Thyroid gland (tissue), 4 donors: ENCODE measurements around the gene TBC1D22A. TPM values are rescaled to one million over a fixed set of nuclear protein-coding genes. Genes with fewer than 3 reads are reported as not detected.

Source experiments
- DNase-seq, 2 donors: peaks; one replicate each; pipeline ENCODE4 v3.0.0-alpha.2; 2019
- H3K27ac ChIP-seq, 3 donors: fragments of 200-600 bp; sonication (generic); 1 replicate in 2 of 3; 2 replicates in 1 of 3; pipeline ENCODE4 v1.5.1; 2016 to 2019; ENCODE audit warnings: mild to moderate bottlenecking in 1 of 3, moderate library complexity in 1 of 3
- H3K27me3 ChIP-seq: fragments of 200-600 bp; sonication (generic); one replicate; pipeline ENCODE4 v1.5.1; 2019
- H3K36me3 ChIP-seq, 2 donors: fragments of 200-600 bp; sonication (generic); one replicate each; pipeline ENCODE4 v1.5.1; 2016 to 2019
- H3K4me1 ChIP-seq, 2 donors: fragments of 200-600 bp; sonication (generic); one replicate each; pipeline ENCODE4 v1.5.1; 2017 to 2019
- H3K4me3 ChIP-seq, 3 donors: fragments of 200-600 bp; sonication (generic); replicated peaks in 1 of 3; 1 replicate in 2 of 3; 2 replicates in 1 of 3; pipeline ENCODE4 v1.5.1; 2016; ENCODE audit warnings: mild to moderate bottlenecking in 1 of 3
- H3K9me3 ChIP-seq: fragments of 200-600 bp; sonication (generic); one replicate; pipeline ENCODE4 v1.5.1; 2017
- CTCF ChIP-seq, 6 experiments: fragments of 200-600 bp in 3 of 6; fragments of 450-650 bp in 3 of 6; sonication (generic) in 3 of 6; IDR thresholded peaks; one replicate each; pipeline ENCODE4 v1.5.1; 2016 to 2019; ENCODE audit warnings: antibody characterized with exemption in 6 of 6, mild to moderate bottlenecking in 2 of 6, inconsistent platforms in 1 of 6, moderate library complexity in 1 of 6
- POLR2A ChIP-seq, 2 donors: fragments of 450-650 bp; IDR thresholded peaks; one replicate each; pipeline ENCODE4 v1.6.1; 2017; ENCODE audit warnings: antibody characterized with exemption in 2 of 2, mild to moderate bottlenecking in 2 of 2, moderate library complexity in 1 of 2
- WGBS, 2 donors: methylation state at CpG; one replicate each; pipeline ENCODE4 v1.1.5; 2017; 5-methylcytosine and 5-hydroxymethylcytosine counted together
- intact Hi-C: fragments of 100-400 bp; cut with DNase I; formaldehyde crosslinking; loops from one replicate; pipeline ENCODE4 v1.15.1; 2023
- total RNA-seq, 4 donors: library from RNA; depleted of rRNA; stranded (reverse); fragments of >200 nt; gene quantifications; one replicate each; pipeline ENCODE4 v1.2.3, GENCODE V29; 2016

Gene TBC1D22A
- total RNA-seq, 4 donors from 2014 or later, result 26.7 to 34.6 (median 33.2) TPM

DNA sequence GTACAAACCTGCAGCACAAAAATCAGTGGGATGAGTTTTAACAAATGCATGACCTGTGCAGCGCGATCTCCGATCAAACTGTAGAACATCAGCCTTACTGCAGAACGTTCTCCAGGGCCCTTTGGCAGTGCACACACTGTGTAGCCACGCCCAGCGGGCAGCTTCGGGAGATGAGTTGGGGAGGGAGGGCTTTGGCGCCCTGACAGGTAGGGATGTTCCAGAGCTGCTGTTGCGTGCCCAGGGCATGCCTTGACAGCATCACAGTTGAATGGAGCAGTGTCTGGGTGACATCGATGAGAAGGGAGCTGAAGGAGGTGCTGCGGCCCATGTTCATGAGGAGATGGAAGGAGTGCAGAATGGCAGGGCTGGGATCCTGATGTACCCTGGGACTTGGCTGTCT lies 80.2 kb downstream of the TBC1D22A start:
- Histone ChIP-seq H3K27ac (no peak overlapping the region), H3K4me1 (no peaks in the 10 kb centered on the region), H3K4me3 (no peak overlapping the region), H3K27me3 (no peaks in the 10 kb centered on the region), H3K9me3 (no peaks in the 10 kb centered on the region), H3K36me3 (no peaks in the 10 kb centered on the region)
- 86 to 88% methylated on average over 11 of the region's 11 CpGs for WGBS, 2 donors
- intact Hi-C loops, result no loop called here
- DNase-seq, result no peak
- no peak for TF ChIP-seq CTCF (IDR thresholded peaks at IDR 0.05)
- no peak for TF ChIP-seq POLR2A (IDR thresholded peaks at IDR 0.05)

- H3K9me3 ChIP-seq, result no peaks in the 10 kb centered on the region
- TF ChIP-seq CTCF (IDR thresholded peaks at IDR 0.05) (no peak), POLR2A (IDR thresholded peaks at IDR 0.05) (no peak)
- WGBS, 2 donors, result 84 to 86% methylated on average over 9 to 10 of the region's 10 CpGs
- H3K36me3 ChIP-seq, result no peaks in the 10 kb centered on the region
- no peaks in the 10 kb centered on the region for H3K4me1 ChIP-seq
- no peaks in the 10 kb centered on the region for H3K27me3 ChIP-seq
- no peak overlapping the region for H3K27ac ChIP-seq
- no peak for DNase-seq
- intact Hi-C loops, result no loop called here
- H3K4me3 ChIP-seq, result no peak overlapping the region
Measured at GRCh38 chr22:46843821-46844255, 81.4 kb downstream of the TBC1D22A start.

- H3K4me1 ChIP-seq, result peaks cover 0 to 4% of the 10 kb centered on the region in 2 donors
- H3K27me3 ChIP-seq, result no peaks in the 10 kb centered on the region
- 85 to 86% methylated on average over 9 to 11 of the region's 11 CpGs for WGBS, 2 donors
- H3K36me3 ChIP-seq, result no peaks in the 10 kb centered on the region
- H3K27ac ChIP-seq, result no peak overlapping the region
- intact Hi-C loops, result no loop called here
- no peak for TF ChIP-seq POLR2A (IDR thresholded peaks at IDR 0.05)
- TF ChIP-seq CTCF (IDR thresholded peaks at IDR 0.05), result no peak
- no peak for DNase-seq
- no peak overlapping the region for H3K4me3 ChIP-seq
- no peaks in the 10 kb centered on the region for H3K9me3 ChIP-seq
Measured at GRCh38 chr22:46844606-46845210, 82.3 kb downstream of the TBC1D22A start.

DNA sequence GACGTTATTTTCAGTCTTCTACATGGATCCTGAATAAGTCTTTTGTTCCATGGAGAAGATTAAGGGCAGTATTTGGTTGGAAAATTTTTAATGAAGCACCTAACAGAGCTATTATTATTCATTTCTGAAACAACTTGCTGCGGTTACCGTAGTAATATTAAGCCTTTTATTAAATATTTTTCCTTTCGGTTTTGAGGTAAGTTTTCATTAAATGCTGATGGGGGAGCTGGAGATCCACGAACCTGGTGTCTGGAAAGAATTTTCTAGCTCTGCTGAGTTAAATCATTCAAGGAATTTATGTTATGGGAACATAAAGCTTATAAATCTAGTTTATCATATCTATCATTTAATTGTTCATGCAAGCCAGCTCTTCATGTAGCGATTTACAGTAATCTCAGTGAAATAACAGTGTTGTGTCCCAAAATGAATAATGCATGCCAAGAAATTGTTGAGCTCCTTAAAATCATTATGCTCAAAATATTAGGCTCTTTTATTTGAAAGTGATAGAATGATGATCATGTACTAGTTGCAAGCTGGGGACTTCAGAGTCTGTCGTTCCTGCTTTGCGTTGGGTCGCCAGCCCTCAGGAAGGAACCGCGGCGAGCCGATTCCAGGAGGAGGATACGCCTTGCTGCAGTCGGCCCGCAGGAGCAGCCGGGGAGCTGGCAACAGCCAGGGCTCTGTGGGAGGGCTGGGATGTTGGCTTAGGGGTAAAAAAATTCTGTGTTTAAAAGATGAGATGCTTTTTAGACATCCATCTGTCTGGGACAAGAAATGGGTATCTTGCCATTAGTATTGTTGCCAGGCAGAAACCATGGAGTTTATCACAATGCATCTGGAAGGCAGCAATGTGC lies 83.1 kb downstream of the TBC1D22A start:
- H3K4me3 ChIP-seq, result no peak overlapping the region
- intact Hi-C loops, result no loop called here
- no peaks in the 10 kb centered on the region for H3K27me3 ChIP-seq
- 61 to 76% methylated on average over 17 of the region's 17 CpGs for WGBS, 2 donors
- H3K27ac ChIP-seq, result no peak overlapping the region
- TF ChIP-seq POLR2A (IDR thresholded peaks at IDR 0.05), result no peak
- TF ChIP-seq CTCF (IDR thresholded peaks at IDR 0.05), result peak in 4 of 6 experiments; percentile 28 to 51 (median 46)
- no peaks in the 10 kb centered on the region for H3K36me3 ChIP-seq
- DNase-seq, result no peak
- peaks cover 0 to 4% of the 10 kb centered on the region in 2 donors for H3K4me1 ChIP-seq
- H3K9me3 ChIP-seq, result no peaks in the 10 kb centered on the region
